ENCODE results near the gene EIF3L. TPM values are rescaled to one million over a fixed set of nuclear protein-coding genes. Genes with fewer than 3 reads are reported as not detected.

The EIF3L gene
- total and polyA plus RNA-seq, 2 of the 8 experiments (the other 6 are each of a cell fraction or from before 2014, with no cell fraction given), result 639 to 886 TPM

DNA sequence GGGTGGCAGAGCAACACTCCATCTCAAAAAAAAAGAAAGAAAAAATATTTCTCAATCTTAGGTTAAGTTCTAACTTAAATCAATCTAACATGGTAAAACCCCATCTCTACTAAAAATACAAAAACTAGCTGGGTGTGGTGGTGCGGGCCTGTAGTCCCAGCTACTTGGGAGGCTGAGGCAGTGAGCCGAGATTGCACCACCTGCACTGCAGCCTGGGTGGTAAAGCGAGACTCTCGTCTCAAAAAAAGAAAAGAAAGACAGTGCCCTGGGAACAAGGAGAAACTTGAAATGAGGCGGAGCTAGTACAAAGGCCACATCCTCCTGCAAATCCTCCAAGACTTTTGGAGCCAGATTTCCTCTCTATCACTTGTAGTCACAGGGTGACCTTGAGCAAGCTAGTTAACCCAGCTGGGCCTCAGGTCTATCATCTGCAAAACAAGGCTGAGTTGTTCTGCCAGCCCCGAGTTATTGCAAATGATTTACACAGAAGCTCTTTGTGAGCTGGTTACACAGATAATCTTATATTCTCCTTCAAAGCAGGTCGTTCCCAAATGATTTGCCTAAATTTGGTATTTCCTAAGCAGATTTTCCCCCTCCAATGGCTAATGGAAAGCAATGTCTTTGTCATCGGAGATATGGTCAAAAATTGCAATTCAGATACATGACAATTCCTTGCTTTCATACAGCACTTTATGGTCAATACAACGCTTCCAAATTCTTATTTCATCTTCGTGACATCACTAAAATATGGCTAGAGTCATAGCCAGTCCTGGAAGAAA is 7.0 kb upstream of the EIF3L start (continued):
- TF ChIP-seq, protein P1, sequence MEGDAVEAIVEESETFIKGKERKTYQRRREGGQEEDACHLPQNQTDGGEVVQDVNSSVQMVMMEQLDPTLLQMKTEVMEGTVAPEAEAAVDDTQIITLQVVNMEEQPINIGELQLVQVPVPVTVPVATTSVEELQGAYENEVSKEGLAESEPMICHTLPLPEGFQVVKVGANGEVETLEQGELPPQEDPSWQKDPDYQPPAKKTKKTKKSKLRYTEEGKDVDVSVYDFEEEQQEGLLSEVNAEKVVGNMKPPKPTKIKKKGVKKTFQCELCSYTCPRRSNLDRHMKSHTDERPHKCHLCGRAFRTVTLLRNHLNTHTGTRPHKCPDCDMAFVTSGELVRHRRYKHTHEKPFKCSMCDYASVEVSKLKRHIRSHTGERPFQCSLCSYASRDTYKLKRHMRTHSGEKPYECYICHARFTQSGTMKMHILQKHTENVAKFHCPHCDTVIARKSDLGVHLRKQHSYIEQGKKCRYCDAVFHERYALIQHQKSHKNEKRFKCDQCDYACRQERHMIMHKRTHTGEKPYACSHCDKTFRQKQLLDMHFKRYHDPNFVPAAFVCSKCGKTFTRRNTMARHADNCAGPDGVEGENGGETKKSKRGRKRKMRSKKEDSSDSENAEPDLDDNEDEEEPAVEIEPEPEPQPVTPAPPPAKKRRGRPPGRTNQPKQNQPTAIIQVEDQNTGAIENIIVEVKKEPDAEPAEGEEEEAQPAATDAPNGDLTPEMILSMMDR (IDR thresholded peaks at IDR 0.05; ENCODE audit: control extremely low read depth in 1 of 3, insufficient read depth in 1 of 3, low read depth in 1 of 3, low read length in 3 of 3), result no peak
- no peak for TF ChIP-seq CREB1 (IDR thresholded peaks at IDR 0.05)
- no peak for TF ChIP-seq MAFK (IDR thresholded peaks at IDR 0.05; ENCODE audit: low read depth, low read length)
- TF ChIP-seq, protein P2, sequence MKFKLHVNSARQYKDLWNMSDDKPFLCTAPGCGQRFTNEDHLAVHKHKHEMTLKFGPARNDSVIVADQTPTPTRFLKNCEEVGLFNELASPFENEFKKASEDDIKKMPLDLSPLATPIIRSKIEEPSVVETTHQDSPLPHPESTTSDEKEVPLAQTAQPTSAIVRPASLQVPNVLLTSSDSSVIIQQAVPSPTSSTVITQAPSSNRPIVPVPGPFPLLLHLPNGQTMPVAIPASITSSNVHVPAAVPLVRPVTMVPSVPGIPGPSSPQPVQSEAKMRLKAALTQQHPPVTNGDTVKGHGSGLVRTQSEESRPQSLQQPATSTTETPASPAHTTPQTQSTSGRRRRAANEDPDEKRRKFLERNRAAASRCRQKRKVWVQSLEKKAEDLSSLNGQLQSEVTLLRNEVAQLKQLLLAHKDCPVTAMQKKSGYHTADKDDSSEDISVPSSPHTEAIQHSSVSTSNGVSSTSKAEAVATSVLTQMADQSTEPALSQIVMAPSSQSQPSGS (IDR thresholded peaks at IDR 0.05; ENCODE audit: low read length), result no peak
- TF ChIP-seq NANOG (IDR thresholded peaks at IDR 0.05; ENCODE audit: insufficient read depth, low read depth, low read length, poor library complexity, severe bottlenecking), result no peak
